CD4-positive, alpha-beta T cell treated with Interleukin-15 for 4 hours (primary cell): Measurements from ENCODE around the gene ZNF462.
"Not testable (repeated sequence)": the region's sequence is repeated elsewhere in the genome, so short reads cannot be mapped to it uniquely, and the experiment has no call there.

Source experiments
- DNase-seq: peaks from one replicate; pipeline ENCODE4 v3.0.0-alpha.2; 2020; ENCODE audit warnings: low spot score

ZNF462 gene, protein sequence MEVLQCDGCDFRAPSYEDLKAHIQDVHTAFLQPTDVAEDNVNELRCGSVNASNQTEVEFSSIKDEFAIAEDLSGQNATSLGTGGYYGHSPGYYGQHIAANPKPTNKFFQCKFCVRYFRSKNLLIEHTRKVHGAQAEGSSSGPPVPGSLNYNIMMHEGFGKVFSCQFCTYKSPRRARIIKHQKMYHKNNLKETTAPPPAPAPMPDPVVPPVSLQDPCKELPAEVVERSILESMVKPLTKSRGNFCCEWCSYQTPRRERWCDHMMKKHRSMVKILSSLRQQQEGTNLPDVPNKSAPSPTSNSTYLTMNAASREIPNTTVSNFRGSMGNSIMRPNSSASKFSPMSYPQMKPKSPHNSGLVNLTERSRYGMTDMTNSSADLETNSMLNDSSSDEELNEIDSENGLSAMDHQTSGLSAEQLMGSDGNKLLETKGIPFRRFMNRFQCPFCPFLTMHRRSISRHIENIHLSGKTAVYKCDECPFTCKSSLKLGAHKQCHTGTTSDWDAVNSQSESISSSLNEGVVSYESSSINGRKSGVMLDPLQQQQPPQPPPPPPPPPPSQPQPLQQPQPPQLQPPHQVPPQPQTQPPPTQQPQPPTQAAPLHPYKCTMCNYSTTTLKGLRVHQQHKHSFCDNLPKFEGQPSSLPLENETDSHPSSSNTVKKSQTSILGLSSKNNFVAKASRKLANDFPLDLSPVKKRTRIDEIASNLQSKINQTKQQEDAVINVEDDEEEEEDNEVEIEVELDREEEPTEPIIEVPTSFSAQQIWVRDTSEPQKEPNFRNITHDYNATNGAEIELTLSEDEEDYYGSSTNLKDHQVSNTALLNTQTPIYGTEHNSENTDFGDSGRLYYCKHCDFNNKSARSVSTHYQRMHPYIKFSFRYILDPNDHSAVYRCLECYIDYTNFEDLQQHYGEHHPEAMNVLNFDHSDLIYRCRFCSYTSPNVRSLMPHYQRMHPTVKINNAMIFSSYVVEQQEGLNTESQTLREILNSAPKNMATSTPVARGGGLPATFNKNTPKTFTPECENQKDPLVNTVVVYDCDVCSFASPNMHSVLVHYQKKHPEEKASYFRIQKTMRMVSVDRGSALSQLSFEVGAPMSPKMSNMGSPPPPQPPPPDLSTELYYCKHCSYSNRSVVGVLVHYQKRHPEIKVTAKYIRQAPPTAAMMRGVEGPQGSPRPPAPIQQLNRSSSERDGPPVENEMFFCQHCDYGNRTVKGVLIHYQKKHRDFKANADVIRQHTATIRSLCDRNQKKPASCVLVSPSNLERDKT (N-terminal part only)

DNA sequence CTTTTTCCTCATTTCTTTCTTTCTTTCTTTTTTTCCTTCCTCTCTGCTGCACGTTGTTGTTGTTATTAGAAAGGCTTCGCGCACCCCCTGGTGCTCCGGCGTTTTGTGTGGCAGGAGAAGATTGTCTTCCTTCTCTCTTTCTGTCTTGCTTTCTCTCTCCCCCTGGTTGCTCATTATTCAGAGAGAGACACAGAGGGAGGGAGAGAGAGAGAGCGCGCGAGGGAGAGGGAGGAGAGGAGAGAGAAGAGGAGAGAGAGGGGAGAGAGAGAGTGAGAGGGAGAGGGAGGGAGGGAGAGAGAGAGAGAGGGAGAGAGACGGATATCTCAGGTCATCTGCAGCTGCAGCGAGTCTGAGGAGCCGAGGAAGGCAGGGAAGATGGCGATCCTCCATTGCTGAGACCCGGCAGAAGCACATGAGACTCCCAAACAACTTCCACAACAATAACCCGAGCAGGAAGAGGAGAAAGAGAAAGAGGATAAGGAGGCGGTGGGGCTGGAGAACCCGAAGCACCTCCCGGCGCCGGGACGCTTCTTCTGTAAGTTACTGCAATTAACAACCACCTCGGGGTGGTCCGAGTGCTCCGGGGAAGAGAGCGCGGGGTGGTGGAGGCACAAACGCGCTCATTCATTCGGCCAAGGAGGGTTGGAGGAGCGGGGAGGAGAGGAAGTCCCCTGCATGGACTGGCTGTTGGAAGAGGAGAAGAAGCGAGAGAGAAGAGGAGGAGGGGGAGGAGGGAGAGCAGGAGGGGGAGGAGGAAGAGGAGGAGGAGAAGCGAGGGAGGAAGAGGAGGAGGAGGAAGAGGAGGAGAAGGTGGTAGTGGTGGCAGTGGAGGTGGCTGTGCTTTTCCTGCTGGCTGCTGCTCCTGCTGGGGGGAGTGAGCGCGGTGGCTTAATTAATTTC lies at the start of gene ZNF462:
ZNF462 (plus strand) TSS at position 346 of the 900 bp plus-strand sequence. CDS start 60,218 bp downstream, outside the sequence.
- DNase-seq, result no peak

DNA sequence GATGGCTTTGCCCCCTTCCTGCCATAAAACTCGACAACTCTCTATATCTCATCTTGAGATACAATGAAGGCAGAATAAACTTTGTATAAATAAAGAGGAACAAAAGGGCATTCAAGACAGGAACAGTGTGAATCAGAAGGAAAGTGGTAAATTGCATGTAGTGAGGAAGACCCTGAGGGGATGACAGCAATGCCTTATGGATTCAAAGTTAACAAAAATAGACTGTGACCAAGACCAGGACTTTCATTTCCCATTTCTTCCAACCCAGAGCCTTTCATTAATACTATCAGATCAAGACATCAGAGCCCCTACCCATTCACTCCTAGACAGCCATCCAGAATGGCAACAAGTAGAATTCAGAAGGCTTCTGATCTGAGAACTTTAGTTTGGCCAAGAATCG lies 46.4 kb upstream of the ZNF462 start:
- DNase-seq, result no peak

DNA sequence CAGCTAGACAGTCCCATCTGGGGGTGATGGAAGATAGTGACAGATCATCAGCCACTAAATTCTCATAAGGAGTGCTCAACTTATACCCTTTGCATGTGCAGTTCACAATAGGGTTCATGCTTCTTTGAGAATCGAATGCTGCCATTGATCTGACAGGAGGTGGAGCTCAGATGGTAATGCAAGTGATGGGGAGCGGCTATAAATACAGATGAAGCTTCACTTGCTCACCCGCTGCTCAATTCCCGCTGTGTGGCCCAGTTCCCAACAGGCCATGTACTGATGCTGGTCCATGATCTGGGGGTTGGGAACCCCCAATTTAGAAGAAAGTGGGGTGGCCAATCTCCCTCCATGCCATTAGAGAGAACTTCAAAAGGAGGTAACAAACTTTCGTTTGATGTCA lies 44.9 kb upstream of the ZNF462 start:
- no peak for DNase-seq

DNA sequence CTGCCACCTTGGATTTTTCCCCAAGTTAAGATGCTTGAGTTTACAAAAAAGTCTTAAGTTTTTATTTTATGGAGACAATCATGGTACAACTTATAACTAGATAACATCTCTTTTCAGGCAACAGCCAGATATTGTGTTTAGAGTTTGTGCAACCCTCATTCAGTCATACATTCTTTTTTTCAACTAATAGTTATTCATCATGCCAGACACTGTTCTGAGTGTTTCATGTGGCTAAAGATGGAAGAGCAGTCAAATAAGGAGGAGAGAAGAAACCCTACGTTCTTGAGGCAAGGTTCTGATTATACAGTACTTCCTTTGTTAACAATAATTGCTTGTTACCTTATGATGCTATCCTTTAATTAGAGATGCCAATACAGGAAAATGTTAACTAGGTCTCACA lies 42.1 kb upstream of the ZNF462 start:
- DNase-seq, result no peak

DNA sequence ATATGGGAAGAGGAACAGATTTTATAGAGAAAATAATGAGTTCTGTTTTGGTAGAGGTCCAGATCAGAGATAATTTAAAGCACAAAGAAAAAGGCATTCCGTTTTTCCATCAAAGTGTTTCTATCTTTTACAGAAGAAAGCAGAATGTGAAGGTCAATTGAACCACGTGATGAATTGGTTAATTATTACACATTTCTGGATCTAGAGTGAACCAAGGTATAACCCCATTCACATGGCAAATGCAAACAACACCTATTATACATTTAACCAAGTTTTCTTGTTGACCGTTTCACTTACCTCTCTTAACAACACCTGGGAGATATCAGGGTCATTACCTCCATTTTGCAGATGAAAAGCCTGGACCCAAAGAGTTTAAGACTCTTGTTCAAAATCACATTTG lies 34.9 kb upstream of the ZNF462 start:
- no peak for DNase-seq

DNA sequence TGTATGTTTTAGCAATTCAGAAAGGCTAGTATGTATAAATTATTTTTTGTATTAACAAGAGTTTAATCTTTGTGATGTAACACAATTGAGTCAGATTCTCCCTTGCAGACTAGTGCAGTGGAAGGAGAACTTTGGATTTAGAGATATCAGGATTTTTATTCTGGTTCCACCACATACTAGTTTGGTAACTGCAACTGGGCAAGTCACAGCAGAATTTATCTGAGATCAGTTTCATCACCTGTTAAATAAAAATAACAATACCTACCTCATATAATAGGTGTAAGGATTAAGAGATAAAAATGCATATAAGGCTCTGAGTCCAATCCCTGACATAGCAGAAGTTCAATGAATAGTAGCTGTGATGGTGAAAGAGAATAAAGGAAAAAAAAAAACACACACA lies 34.0 kb upstream of the ZNF462 start:
- no peak for DNase-seq

DNA sequence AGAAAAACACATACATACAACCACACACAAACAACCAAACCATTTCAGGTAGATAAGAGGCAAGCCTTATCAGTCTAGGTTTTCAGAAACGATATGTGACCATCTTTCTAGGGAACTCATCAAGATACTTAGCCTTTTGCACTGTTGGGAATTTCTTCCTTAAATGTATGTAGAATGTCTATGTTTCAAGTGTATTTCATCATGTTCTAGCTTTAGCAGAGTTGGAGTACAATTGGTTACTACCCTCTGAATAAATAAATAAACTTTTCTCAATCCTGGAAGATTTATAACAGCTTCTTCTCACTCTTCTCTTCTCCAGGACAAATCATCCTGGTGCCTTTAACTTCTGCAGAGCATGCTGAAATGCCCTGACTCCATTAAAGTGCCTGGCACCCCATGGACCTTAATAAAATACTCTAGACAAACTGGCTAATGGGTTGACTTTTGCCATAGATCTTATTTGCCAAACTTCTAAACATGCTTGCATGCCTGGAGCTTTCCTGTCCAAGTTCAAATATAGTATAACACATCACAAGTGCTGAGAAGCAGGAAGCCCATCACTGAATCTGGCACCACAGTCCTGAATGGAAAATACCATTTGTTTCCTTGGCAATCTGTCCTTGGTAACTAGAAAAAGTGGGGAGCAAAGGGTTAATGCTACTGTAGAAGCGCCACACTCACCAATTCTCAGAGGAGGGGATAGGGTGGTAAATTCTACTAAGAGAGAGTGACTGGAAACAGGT lies 33.1 kb upstream of the ZNF462 start:
- no peak for DNase-seq

DNA sequence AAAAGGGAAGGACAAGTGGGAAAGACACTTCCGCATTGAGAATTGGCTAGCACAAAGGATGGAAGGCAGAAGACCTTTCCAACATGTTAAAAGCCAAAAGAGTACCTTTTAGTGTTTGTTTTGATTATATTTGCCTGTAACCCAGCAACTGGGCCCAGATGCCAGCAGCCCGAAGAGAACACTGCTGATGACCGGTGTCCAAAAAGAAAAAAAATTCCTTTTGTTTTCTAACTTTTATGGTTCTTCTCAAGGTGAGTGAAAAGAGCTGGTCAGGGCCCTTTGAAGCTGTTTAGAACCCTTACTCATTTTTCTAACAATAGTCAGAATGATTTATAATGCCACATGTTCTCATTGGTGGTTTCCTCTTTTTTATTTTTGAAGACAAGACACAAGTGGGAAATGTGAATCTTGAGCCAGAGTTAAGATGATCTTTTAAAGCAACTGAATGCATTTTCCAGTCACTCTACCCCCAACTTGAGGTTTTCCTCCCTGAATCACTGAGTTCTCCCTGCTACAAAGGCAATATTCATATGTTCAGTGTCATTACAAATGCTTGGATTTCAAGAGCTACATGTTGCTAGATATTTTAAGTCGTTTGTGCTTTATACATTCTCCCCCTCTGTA lies 32.3 kb upstream of the ZNF462 start:
- no peak for DNase-seq

DNA sequence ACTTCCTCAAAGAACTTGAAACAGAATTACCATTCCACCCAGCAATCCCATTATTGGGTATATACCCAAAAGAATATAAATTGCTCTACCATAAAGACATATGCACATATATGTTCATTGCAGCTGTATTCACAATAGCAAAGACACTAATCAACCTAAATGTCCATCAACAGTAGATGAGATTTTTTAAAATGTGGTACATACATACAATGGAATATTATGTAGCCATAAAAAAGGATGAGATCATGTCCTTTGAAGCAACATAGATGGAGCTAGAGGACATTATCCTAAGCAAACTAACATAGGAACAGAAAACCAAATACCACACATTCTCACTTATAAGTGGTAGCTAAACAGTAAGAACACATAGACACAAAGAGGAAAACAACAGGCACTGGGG lies 28.1 kb upstream of the ZNF462 start:
- no peak for DNase-seq

DNA sequence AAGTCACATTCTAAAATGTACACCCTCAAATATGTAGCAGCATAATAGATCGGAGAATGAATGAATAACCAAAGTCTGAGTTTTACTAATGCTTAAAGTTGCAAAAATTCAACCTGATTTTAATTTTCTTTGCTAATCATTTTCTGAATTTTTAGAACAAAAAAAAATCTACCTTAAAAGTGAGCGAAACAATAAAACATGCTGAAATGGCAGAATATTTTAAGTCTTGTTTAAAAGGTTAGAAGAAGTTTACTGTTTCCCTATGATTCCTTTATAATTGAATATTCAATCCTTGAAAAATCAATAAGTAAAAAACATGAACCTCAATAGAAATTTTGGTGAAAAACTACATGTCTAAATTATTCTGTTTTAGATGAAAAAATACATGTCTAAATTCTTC lies 27.1 kb upstream of the ZNF462 start:
- DNase-seq, result no peak

DNA sequence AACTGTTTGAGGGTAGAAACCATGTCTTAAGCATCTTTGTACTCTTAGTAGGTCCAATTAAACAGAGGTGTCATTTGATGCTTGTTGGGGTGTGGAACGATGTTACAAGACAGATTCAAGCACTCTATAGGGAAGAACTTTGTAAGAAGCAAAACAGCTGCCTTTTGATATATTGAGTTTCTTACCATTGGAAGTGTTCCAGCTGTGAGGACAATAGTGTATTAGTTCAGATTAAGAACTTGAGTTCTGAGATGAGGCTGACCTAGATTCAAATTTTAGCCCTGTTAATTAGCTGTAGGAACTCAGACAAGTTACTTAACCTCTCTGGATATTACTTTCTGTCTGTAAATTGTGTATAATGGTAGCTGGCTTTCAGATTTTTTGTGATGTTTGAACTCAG lies 19.6 kb upstream of the ZNF462 start:
- DNase-seq, result no peak

DNA sequence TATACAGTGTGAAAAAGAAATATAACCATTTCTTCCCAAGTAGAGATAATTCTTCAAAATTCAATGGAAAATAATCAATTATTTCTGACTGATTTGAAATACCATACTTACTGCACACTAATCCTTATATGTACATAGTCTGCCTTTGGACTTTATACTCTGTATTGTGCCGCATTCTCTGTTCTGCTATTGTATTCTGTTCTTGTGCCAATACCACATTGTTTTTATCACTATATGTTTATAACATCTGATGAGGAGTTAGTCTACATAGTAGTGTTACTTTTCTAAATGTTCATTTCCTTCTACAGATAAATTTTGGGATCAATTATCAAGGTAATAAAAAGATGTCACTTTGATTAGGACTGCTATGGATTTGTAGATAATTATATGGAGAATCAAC lies 16.7 kb upstream of the ZNF462 start:
- no peak for DNase-seq

DNA sequence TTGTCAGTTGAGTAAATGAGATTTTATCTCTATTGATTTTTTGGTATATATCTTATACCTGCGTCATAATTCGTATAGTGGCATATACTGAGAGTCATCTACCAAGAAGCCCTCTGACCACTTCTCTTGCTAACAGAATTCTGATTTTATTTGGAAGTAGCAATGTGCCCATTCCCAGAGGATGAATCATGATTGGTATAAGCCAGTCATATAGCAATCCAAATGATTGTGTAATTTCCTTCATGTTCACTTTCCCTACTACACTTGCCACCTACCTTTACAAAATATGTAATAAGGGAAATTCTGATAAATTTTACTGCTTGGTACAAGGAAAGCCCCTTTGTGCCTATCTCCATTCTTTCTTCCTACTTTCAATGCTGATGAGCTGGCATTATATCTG lies 16.1 kb upstream of the ZNF462 start:
- DNase-seq, result no peak

DNA sequence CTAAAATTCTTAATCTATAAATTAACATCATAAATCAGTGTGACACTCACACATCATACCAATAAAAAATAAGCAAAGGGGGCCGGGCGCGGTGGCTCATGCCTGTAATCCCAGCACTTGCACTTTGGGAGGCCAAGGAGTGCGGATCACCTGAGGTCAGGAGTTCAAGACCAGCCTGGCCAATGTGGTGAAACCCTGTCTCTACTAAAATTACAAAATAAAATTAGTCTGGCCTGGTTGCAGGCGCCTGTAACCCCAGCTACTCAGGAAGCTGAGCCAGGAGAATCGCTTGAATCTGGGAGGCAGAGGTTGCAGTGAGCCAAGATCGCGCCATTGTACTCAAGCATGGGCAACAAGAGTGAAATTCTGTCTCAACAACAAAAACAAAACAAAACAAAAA lies 11.3 kb upstream of the ZNF462 start:
- not testable (repeated sequence) for DNase-seq

DNA sequence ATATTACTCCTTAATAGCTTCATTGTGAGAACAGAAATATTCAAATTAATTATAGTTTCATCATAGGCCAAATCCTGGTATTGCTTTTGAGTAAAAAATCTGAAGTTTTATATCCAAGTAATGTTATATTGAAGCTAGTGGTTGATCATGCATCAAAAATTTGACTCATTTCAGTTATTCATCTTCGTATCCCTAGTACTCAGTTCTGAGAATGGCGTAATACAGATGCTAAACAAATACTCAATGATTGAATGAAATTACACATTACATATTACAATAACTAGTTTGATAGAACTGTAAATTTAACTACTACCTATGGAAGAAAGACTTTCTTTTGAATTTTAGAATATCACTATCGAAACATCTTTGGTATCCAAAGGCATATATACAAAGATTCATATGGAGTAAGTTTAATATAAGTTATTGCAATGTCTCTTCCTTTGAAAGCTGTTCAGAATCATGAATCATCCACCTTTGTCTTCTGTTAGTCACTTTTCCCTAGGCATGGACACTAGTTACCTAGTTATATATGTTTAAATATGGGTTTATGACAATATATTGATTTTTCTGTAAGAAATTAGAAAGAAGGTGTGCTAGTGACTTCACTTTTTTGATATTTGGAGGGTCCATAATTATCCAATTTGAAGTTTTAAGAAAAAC lies 5.0 kb upstream of the ZNF462 start:
- DNase-seq, result no peak

DNA sequence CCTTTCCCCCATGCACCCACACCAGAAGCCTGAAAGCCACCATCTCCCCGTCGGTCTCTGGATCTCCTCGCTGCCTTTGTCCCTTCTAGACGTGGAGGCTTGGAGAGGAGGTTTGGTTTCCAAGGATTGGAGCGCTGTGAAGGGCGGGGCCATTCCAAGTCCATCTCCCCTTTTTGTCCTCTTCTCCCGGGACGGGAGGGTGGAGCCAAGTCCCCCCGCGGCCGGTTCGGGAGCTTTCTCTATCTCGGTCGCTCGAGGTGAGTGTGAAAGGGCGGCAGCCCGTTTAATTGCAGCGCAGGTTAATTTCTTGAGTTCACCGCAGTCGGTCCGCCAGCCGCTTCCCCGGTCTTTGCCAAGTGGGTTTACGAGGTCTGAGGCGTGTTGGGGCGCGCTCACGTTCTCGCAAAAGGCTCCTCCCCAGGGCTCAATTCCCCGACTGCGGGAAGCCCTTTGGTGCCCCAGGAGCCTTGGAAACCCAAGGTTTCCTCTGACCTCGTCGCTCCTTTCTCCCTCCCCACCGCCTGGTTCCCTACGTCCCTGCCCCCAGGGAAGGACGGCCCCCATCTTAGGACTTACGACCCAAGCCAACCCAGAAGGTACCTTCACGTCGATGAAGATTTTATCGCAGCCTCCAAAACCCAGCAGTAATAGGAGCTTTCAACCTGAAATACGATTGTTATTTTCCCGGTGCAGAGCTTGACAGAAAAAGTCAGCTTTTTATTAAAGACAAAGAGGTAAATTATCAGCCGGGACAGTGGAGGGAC lies 2.8 kb upstream of the ZNF462 start:
- no peak for DNase-seq

DNA sequence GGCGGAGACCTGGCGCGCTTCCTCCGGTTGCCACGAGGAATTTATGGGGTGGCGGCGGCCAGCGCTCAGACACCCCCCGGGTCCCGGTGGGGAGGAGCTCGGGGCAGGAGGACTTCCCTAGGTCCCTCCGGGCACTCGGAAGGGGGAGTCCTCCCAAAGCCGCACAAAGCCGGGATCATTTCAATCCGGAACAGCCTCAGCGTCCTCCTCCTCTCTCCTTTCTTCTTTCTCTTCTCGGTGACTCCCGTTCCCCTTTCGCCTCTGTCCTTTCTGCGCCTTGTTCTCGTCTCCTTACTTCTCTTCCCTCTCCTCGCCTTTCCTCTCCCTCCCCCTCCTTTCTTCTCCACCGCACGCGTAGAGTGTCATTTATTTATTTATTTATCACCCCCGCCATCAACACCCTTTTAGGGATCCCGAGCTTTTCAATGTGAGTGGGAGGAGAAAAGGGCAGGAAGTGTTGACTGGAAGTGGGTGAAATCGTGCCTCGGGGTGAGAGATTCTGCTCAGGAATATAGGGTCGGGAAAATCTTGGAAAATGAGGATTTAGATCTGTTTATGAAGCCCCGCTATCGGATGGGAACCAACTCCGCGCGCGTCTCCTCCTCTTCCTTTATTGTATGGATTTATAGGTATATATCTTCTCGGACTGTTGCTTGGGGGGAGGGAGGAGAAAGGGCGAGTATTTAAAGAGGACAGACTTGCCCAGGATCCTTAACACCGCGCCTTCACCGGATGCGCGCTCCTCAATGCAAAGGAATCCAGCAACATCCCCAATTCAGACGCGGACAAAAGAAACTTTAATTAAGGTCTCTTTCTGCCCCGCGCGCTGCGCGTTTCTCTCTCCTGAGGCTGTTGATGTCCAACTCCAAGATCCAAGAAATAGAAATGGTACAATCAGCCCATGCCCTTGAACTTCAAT lies 2.0 kb upstream of the ZNF462 start:
- DNase-seq, result no peak

DNA sequence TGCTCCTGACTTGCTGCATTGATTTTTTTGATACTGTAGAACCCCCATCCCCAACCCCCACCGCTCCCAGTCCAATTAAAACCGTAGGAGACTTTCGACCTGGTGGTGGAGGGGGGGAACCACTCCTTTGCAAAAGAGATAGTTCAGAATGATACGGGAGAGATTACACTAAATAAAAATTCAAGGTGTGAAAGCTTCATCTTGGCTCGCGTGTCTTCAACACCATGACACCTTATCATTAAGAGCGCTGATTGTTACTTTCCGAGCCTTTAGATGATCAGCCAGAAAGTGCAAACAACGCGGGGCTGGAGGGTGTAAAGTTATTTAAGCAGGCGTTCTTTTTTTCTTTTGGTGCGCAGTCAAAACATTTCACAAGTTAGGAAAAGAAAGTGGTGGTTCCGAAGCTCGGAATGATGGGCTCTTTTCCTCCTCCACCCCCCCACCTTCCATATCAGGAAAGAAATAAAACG lies 1.3 kb upstream of the ZNF462 start:
- DNase-seq, result no peak
